Activated CD4-positive, alpha-beta T cell treated with anti-CD3 and anti-CD28 coated beads, Interleukin-2, amount 10 ng/mL, durations not matched to agents 7 days and 5 days (primary cell): ENCODE results near the gene EHMT1. TPM values are rescaled to one million over a fixed set of nuclear protein-coding genes. Genes with fewer than 3 reads are reported as not detected.
A peak's percentile ranks its signal among the peaks of the same experiment; 100 is the strongest.
"Not testable (repeated sequence)": the region's sequence is repeated elsewhere in the genome, so short reads cannot be mapped to it uniquely, and the experiment has no call there.

Experiments
- CTCF ChIA-PET: fragments of 350-600 bp; sonication (Branson Sonifier 250); formaldehyde crosslinking; loops from one replicate; lab custom pipeline; 2021; ENCODE audit warnings: antibody characterized with exemption; lab: Charles Lee
- POLR2A ChIA-PET: fragments of 350-600 bp; sonication (Branson Sonifier 250); formaldehyde crosslinking; loops from one replicate; lab custom pipeline; 2021; ENCODE audit warnings: antibody characterized with exemption; lab: Charles Lee
- DNase-seq: peaks from one replicate; pipeline ENCODE4 v3.0.0-alpha.2; 2020
- H3K27ac Mint-ChIP-seq: one replicate; pipeline ENCODE4 v1.8.0; 2021; ENCODE audit warnings: mild to moderate bottlenecking, moderate library complexity, mixed read lengths
- H3K27me3 Mint-ChIP-seq: one replicate; pipeline ENCODE4 v1.8.0; 2021; ENCODE audit warnings: mixed read lengths
- H3K36me3 Mint-ChIP-seq: one replicate; pipeline ENCODE4 v1.8.0; 2021; ENCODE audit warnings: low read depth, mixed read lengths
- H3K4me1 Mint-ChIP-seq: one replicate; pipeline ENCODE4 v1.8.0; 2021; ENCODE audit warnings: mixed read lengths
- H3K4me3 Mint-ChIP-seq: one replicate; pipeline ENCODE4 v1.8.0; 2021; ENCODE audit warnings: mild to moderate bottlenecking, moderate library complexity, mixed read lengths
- H3K9me3 Mint-ChIP-seq: one replicate; pipeline ENCODE4 v1.8.0; 2021; ENCODE audit warnings: mixed read lengths
- total RNA-seq, 2 experiments: library from RNA; stranded (reverse); gene quantifications; one replicate each; pipeline ENCODE4 v1.2.3, GENCODE V29; 2021

EHMT1 gene
- total RNA-seq, 2 experiments from 2014 or later, result 100 to 110 TPM

DNA sequence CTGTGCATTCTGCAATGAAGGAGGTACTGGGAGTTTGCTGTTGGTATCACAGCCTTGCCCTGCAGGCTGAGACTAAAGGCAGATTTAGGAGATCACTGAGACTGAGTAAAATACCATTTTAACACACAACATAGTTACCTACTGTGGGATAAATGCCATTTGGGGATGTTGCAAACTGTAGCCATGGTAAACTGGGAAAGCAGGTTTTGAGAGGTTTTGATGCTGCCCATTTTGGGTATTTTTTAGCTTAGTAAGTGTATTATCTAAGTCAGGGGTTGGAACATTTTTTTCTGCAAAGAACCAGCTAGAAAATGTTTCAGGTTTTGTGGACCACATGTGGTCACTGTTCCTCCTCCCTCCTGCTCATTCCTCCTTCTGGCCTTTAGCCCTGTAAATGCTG lies 108.9 kb downstream of the EHMT1 start:
- no peaks in the 10 kb centered on the region for H3K27me3 Mint-ChIP-seq
- ChIA-PET POLR2A (no interaction called here), CTCF (interaction anchor here (0.6 kb wide), 1 partner anchor 132 kb away, joined by 3 read pairs; no protein-coding TSS in a partner anchor)
- no peak overlapping the region for H3K4me3 Mint-ChIP-seq
- DNase-seq, result no peak
- H3K4me1 Mint-ChIP-seq, result peaks cover 33% of the 10 kb centered on the region
- H3K27ac Mint-ChIP-seq, result peak overlapping the region; percentile 10
- H3K9me3 Mint-ChIP-seq, result peaks cover 30% of the 10 kb centered on the region
- peaks cover 86% of the 10 kb centered on the region for H3K36me3 Mint-ChIP-seq

- no peak overlapping the region for H3K27ac Mint-ChIP-seq
- POLR2A ChIA-PET, result no interaction called here
- peaks cover 91% of the 10 kb centered on the region for H3K36me3 Mint-ChIP-seq
- CTCF ChIA-PET, result interaction anchor here (0.5 to 0.6 kb wide), 2 partner anchors 131 to 1085 kb away, joined by 3 read pairs; no protein-coding TSS in a partner anchor
- DNase-seq, result no peak
- H3K27me3 Mint-ChIP-seq, result no peaks in the 10 kb centered on the region
- no peak overlapping the region for H3K4me3 Mint-ChIP-seq
- peaks cover 38% of the 10 kb centered on the region for H3K9me3 Mint-ChIP-seq
- peaks cover 28% of the 10 kb centered on the region for H3K4me1 Mint-ChIP-seq
Observed at GRCh38 chr9:137728444-137729311, 109.9 kb downstream of the EHMT1 start.

DNA sequence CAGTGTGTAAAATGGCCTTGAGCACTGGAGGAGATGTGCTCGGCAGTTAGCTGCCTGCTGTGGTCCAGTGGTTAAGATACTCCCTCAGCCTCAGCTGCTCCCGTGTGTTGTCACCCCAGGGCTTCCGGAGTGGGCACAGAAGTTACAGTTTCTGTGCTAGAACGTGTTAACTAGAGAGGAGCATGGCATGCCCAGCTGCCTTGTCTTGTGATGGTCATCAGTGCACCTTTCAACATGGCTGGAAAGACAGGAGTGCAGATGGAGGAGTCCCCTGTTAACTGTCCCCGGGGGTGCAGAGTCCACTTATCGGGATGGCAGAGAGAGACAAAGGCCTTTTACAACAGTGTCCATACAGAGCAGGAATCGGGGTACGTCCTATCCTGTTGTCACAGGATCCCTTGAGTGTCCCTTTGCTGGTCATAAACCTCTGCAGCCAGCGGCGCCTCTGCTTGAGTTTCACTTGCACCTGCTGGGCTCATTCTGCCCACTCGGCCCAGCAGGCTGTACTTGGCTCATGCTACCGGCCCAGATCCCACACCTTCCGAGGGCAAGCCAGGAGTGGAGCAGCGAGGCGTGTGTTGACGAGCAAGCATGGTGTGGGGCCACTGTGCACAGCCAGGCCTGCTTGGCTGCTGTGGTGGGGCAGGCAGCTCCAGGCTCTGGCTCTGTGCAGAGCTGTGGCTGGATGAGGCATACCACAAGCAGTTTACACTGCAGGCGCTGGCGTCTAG lies 112.6 kb downstream of the EHMT1 start:
- Mint-ChIP-seq H3K27ac (no peak overlapping the region), H3K9me3 (peaks cover 36% of the 10 kb centered on the region), H3K27me3 (no peaks in the 10 kb centered on the region), H3K36me3 (peaks cover 87% of the 10 kb centered on the region), H3K4me1 (peaks cover 8% of the 10 kb centered on the region), H3K4me3 (no peak overlapping the region)
- no peak for DNase-seq
- ChIA-PET POLR2A (interaction anchor here (0.7 kb wide), 1 partner anchor 18 kb away, joined by 3 read pairs; no protein-coding TSS in a partner anchor), CTCF (no interaction called here)

DNA sequence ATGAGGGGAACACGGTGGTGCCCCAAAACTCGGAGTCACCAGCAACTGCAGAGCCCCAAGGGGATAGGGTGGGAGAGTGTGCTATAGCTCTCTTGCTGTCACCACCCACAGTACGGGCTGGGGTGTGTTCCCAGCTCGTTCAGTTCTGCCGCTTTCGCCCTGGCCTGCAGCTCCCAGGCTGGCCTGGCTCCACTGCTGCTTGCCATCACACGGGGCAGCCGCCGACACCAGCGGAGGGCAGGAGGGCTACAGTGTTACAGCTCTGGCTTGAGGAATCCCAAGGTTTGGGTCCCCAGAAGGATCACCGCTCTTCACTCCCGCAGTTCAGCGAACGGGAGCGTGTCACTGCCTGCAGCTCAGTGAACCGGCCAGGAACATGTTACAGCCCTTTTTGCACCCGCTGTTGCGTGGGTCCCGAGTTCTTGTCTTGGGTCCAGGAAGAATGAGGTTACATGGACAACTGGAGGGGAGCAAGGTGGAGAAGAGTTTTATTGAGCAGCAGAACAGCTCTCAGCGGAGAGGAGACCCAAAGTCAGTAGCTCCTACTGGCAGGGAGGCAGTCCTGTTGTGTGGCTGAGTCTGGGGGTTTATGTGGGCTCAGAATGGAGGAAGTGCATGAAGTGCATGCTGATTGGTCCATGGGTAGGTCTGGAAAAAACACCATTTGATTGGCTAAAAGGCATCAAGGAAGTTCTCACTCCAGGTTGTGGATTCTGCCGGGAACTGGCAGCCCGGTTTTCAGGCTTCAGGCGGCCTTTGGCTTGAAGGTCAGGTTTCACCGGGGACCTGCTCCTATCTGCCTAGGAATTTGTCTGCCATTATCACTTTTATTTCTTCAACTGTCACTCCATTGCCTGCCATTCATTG lies 113.4 kb downstream of the EHMT1 start:
- Mint-ChIP-seq H3K4me3 (no peak overlapping the region), H3K36me3 (peaks cover 79% of the 10 kb centered on the region), H3K27ac (no peak overlapping the region), H3K9me3 (peaks cover 31% of the 10 kb centered on the region), H3K27me3 (no peaks in the 10 kb centered on the region), H3K4me1 (peaks cover 3% of the 10 kb centered on the region)
- CTCF ChIA-PET, result no interaction called here
- DNase-seq, result no peak
- POLR2A ChIA-PET, result no interaction called here

- ChIA-PET POLR2A (no interaction called here), CTCF (no interaction called here)
Observed at GRCh38 chr9:137733429-137733828, 114.6 kb downstream of the EHMT1 start.

DNA sequence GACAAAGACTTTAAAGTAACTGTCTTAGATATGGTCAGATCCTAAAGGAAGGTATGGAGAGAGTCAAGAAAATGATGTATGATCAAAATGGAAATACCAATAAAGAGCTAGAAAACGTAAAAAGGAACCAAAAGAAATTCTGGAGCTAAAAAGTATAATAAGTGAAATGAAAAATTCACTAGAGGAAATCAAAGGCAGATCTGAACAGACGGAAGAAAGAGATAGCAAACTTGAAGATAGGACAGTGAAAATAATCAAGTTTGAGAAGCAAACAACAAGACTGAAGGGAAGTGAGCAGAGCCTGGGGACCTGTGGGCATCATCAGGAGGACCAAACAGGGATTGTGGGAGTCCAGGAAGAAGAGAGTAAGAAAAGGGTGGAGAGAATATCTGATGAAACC lies 115.4 kb downstream of the EHMT1 start:
- POLR2A ChIA-PET, result no interaction called here
- CTCF ChIA-PET, result no interaction called here
- Mint-ChIP-seq H3K4me1 (peaks cover 1% of the 10 kb centered on the region), H3K27ac (no peak overlapping the region), H3K27me3 (no peaks in the 10 kb centered on the region), H3K9me3 (peaks cover 31% of the 10 kb centered on the region), H3K36me3 (peaks cover 65% of the 10 kb centered on the region), H3K4me3 (no peak overlapping the region)
- DNase-seq, result no peak

More at GRCh38 chr9:137733429-137733828, 114.6 kb downstream of the EHMT1 start:
- Mint-ChIP-seq H3K27ac (no peak overlapping the region), H3K36me3 (peaks cover 71% of the 10 kb centered on the region), H3K9me3 (peaks cover 31% of the 10 kb centered on the region), H3K4me1 (peaks cover 1% of the 10 kb centered on the region), H3K4me3 (no peak overlapping the region), H3K27me3 (no peaks in the 10 kb centered on the region)
- DNase-seq, result no peak

GRCh38 chr9:137738182-137738696 lies 119.4 kb downstream of the EHMT1 start:
- H3K27ac Mint-ChIP-seq, CTCF ChIA-PET, H3K27me3 Mint-ChIP-seq: not testable (repeated sequence)

DNA sequence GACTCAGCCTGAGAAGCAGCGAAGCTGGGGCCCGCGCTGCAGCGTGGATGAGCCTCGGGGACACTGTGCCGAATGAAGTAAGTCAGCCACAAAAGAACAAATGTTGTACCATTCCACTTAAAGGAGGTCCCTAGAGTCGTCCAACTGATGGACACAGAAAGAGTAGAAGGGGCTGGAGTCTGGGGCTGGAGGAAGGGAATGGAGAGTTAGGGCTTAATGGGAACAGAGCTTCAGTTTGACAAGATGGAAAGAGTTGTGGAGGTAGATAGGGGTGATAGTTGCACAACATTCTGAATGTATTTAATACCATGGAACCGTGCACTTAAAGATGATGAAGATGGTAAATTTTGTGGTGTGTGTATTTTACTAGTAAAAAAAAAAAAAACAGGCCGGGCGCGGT lies 119.9 kb downstream of the EHMT1 start:
- CTCF ChIA-PET, result no interaction called here
- H3K4me3 Mint-ChIP-seq, result no peak overlapping the region
- no peaks in the 10 kb centered on the region for H3K27me3 Mint-ChIP-seq
- H3K36me3 Mint-ChIP-seq, result peaks cover 30% of the 10 kb centered on the region
- peaks cover 7% of the 10 kb centered on the region for H3K4me1 Mint-ChIP-seq
- H3K9me3 Mint-ChIP-seq, result peaks cover 15% of the 10 kb centered on the region
- no peak for DNase-seq
- H3K27ac Mint-ChIP-seq, result no peak overlapping the region
- POLR2A ChIA-PET, result no interaction called here

More at GRCh38 chr9:137738182-137738696, 119.4 kb downstream of the EHMT1 start:
- Mint-ChIP-seq H3K36me3 (peaks cover 34% of the 10 kb centered on the region), H3K9me3 (peaks cover 20% of the 10 kb centered on the region)
- DNase-seq, H3K4me3 Mint-ChIP-seq, H3K4me1 Mint-ChIP-seq, POLR2A ChIA-PET: not testable (repeated sequence)

DNA sequence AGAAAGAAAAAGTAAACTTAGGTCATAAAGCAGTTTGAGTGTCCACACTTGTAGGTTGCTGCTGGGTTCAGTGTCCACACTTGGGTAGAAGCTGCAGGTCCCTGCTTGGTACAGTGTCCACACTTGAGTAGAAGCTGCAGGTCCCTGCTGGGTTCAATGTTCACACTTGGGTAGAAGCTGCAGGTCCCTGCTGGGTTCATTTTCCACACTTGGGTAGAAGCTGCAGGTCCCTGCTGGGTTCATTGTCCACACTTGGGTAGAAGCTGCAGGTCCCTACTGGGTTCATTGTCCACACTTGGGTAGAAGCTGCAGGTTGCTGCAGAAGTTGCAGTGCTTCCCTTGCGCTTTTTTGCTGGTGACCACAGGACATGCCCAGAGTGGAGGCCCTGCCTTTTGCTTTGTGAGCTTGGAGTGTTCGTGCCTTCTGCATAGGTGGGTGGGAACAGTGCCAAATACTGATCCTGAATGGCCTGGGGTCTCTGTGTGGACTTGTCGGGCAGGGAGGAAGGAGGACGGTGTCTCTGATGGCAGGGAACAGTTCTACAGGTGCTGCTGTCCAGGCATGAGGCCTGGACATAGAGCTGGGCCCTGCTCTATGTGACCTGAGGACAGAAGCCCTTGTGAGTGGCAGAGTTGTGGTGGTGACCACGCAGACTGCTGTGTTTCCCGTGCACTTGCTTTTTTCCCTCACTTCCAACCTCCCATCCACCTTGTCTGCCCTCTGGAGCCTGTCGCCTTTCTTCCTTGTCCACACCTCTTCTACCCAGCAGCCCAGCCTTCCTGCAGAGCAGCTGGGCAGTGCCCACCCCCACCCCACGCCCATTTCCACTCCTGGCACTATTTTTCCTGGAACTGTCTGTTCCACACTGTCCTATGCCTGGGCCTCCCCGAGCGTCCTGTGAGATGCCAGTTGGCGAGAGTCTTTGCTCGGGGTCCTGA lies 120.8 kb downstream of the EHMT1 start:
- H3K9me3 Mint-ChIP-seq, result peaks cover 6% of the 10 kb centered on the region
- H3K4me1 Mint-ChIP-seq, result peaks cover 9% of the 10 kb centered on the region
- no peak overlapping the region for H3K27ac Mint-ChIP-seq
- DNase-seq, result no peak
- ChIA-PET POLR2A (no interaction called here), CTCF (interaction anchor here (0.6 kb wide), 1 partner anchor 238 kb away, joined by 3 read pairs; no protein-coding TSS in a partner anchor)
- no peak overlapping the region for H3K4me3 Mint-ChIP-seq
- no peaks in the 10 kb centered on the region for H3K27me3 Mint-ChIP-seq
- H3K36me3 Mint-ChIP-seq, result peaks cover 27% of the 10 kb centered on the region

DNA sequence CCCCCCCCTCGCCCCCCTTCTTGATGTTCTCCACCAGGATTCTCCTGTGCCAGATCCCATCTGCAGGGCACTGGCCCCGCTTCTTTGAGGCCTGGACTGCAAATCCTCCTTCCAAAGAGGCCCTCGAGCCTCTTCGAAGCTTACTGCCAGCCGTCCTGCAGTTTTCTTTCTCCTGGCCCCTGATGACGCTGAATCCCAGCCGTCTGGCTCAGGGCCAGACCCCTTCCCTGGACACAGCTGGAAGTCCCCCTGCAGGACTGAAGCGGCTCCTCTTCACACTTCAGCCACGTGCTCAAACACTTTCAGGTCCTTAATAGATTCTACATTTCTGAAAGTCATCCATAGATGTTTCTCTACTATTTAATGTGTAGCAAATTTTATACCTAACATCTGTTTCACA lies 121.5 kb downstream of the EHMT1 start:
- no peaks in the 10 kb centered on the region for H3K27me3 Mint-ChIP-seq
- H3K27ac Mint-ChIP-seq, result no peak overlapping the region
- DNase-seq, result no peak
- H3K4me3 Mint-ChIP-seq, result no peak overlapping the region
- ChIA-PET CTCF (interaction anchor here (0.6 kb wide), 2 partner anchors 12 to 238 kb away, joined by 3 read pairs; no protein-coding TSS in a partner anchor), POLR2A (no interaction called here)
- peaks cover 14% of the 10 kb centered on the region for H3K4me1 Mint-ChIP-seq
- no peaks in the 10 kb centered on the region for H3K9me3 Mint-ChIP-seq
- peaks cover 26% of the 10 kb centered on the region for H3K36me3 Mint-ChIP-seq

GRCh38 chr9:137741330-137741729 lies 122.5 kb downstream of the EHMT1 start:
- Mint-ChIP-seq H3K27ac (no peak overlapping the region), H3K4me3 (no peak overlapping the region), H3K9me3 (no peaks in the 10 kb centered on the region), H3K4me1 (peaks cover 21% of the 10 kb centered on the region), H3K27me3 (no peaks in the 10 kb centered on the region), H3K36me3 (peaks cover 24% of the 10 kb centered on the region)
- CTCF ChIA-PET, result no interaction called here
- POLR2A ChIA-PET, result no interaction called here
- no peak for DNase-seq
